GM23248 (cell line): ENCODE results near the gene MYH11. TPM values are rescaled to one million over a fixed set of nuclear protein-coding genes. Genes with fewer than 3 reads are reported as not detected.
"Not testable (repeated sequence)": the region's sequence is repeated elsewhere in the genome, so short reads cannot be mapped to it uniquely, and the experiment has no call there.

Source experiments
- DNase-seq: peaks from one replicate; pipeline ENCODE4 v3.0.0-alpha.2; 2015
- H2AFZ ChIP-seq: fragments of 200-600 bp; sonication (generic); 2 replicates; pipeline ENCODE4 v1.6.1; 2016; ENCODE audit warnings: antibody characterized with exemption
- H3F3A ChIP-seq: fragments of 200-600 bp; sonication (generic); 2 replicates; pipeline ENCODE4 v1.6.1; 2016; ENCODE audit warnings: mild to moderate bottlenecking, antibody characterized with exemption, mixed run types; ENCODE audit not compliant: insufficient read depth
- H3K27ac ChIP-seq: fragments of 200-600 bp; sonication (generic); 2 replicates; pipeline ENCODE4 v1.5.1; 2016; ENCODE audit warnings: mild to moderate bottlenecking
- H3K27me3 ChIP-seq: fragments of 200-600 bp; sonication (generic); replicated peaks from 2 replicates; pipeline ENCODE4 v1.6.1; 2016; ENCODE audit warnings: mild to moderate bottlenecking; ENCODE audit not compliant: insufficient read depth
- H3K36me3 ChIP-seq: fragments of 200-600 bp; sonication (generic); 2 replicates; pipeline ENCODE4 v1.6.1; 2016; ENCODE audit warnings: low read depth, mild to moderate bottlenecking
- H3K4me1 ChIP-seq: fragments of 200-600 bp; sonication (generic); 2 replicates; pipeline ENCODE4 v1.6.1; 2016; ENCODE audit warnings: mild to moderate bottlenecking; ENCODE audit not compliant: insufficient read depth
- H3K4me2 ChIP-seq: fragments of 200-600 bp; sonication (generic); one replicate; pipeline ENCODE4 v1.6.1; 2016; ENCODE audit warnings: mild to moderate bottlenecking; ENCODE audit not compliant: unreplicated experiment
- H3K4me3 ChIP-seq: fragments of 200-600 bp; sonication (generic); 2 replicates; pipeline ENCODE4 v1.5.1; 2016; ENCODE audit warnings: mild to moderate bottlenecking
- H3K79me2 ChIP-seq: fragments of 200-600 bp; sonication (generic); 2 replicates; pipeline ENCODE4 v1.6.1; 2016; ENCODE audit warnings: mild to moderate bottlenecking; ENCODE audit not compliant: insufficient read depth
- H3K9ac ChIP-seq: fragments of 200-600 bp; sonication (generic); 2 replicates; pipeline ENCODE4 v1.6.1; 2016; ENCODE audit warnings: mild to moderate bottlenecking
- H3K9me2 ChIP-seq: fragments of 200-600 bp; sonication (generic); 2 replicates; pipeline ENCODE4 v1.6.1; 2016; ENCODE audit warnings: mixed run types, mild to moderate bottlenecking, moderate library complexity; ENCODE audit not compliant: insufficient read depth
- H3K9me3 ChIP-seq: fragments of 200-600 bp; sonication (generic); one replicate; pipeline ENCODE4 v1.6.1; 2017; ENCODE audit warnings: low read depth
- H4K20me1 ChIP-seq: fragments of 200-600 bp; sonication (generic); 2 replicates; pipeline ENCODE4 v1.6.0; 2016; ENCODE audit not compliant: insufficient read depth
- EZH2 ChIP-seq: fragments of 200-600 bp; sonication (generic); IDR thresholded peaks from 2 replicates; pipeline ENCODE4 v1.6.1; 2018; ENCODE audit warnings: antibody characterized with exemption, mild to moderate bottlenecking; ENCODE audit not compliant: insufficient read depth, poor library complexity, severe bottlenecking
- EZH2phosphoT487 ChIP-seq: fragments of 200-600 bp; sonication (generic); IDR thresholded peaks from 2 replicates; pipeline ENCODE4 v1.6.1; 2018; ENCODE audit warnings: antibody characterized with exemption, moderate library complexity, mild to moderate bottlenecking, low read depth; ENCODE audit not compliant: insufficient read depth
- WGBS, 2 experiments: methylation state at CpG; one replicate each; pipeline ENCODE4 v1.1.6; 2015 to 2017; ENCODE audit warnings: low lambda C conversion rate in 2 of 2, low coverage in 1 of 2; ENCODE audit errors: missing lambda C conversion rate in 2 of 2; 5-methylcytosine and 5-hydroxymethylcytosine counted together
- in situ Hi-C: fragments of 300-500 bp; cut with MboI; formaldehyde crosslinking; loops from 2 replicates; pipeline ENCODE4 v1.15.0; 2020
- polyA plus RNA-seq: library from polyadenylated mRNA; unstranded; fragments of >200 nt; fragmentation: Nextera tagmentation; extraction: Ambion mirVana; gene quantifications from 2 replicates; pipeline ENCODE4 v1.2.1, GENCODE V29; 2016
- total RNA-seq: library from RNA; depleted of rRNA; stranded (reverse); fragments of >200 nt; shearing (Covaris generic); gene quantifications from 2 replicates; pipeline ENCODE4 v1.2.3, GENCODE V29; 2014

MYH11 gene
- total and polyA plus RNA-seq, 2 experiments from 2014 or later = 0.79 TPM; not detected in 1

GRCh38 chr16:15736529-15736928, 120.3 kb downstream of the MYH11 start:
- no peak overlapping the region for H3K4me3 ChIP-seq
- H3K9ac ChIP-seq = no peak overlapping the region
- no peaks in the 10 kb centered on the region for H3K36me3 ChIP-seq

GRCh38 chr16:15735610-15736009, 121.2 kb downstream of the MYH11 start:
- Histone ChIP-seq H3K27ac (no peak overlapping the region), H3K27me3 (no peaks in the 10 kb centered on the region), H3K9me2 (no peaks in the 10 kb centered on the region), H3K9ac (no peak overlapping the region), H3K4me1 (peaks cover 10% of the 10 kb centered on the region), H3K9me3 (no peaks in the 10 kb centered on the region), H3K4me3 (no peak overlapping the region), H4K20me1 (no peaks in the 10 kb centered on the region), H3K4me2 (no peak overlapping the region), H3F3A (peaks cover 4% of the 10 kb centered on the region; the same call in 1 of the 2 replicates), H3K79me2 (no peaks in the 10 kb centered on the region), H3K36me3 (no peaks in the 10 kb centered on the region), H2AFZ (no peak overlapping the region)
- no peak for TF ChIP-seq EZH2
- TF ChIP-seq EZH2phosphoT487 = no peak
- in situ Hi-C loops = no loop called here
- no peak for DNase-seq
- 91 to 92% methylated on average over 3 of the region's 3 CpGs for WGBS, 2 experiments

More at GRCh38 chr16:15736529-15736928, 120.3 kb downstream of the MYH11 start:
- Histone ChIP-seq H4K20me1 (no peaks in the 10 kb centered on the region), H3K79me2 (no peaks in the 10 kb centered on the region), H3K4me1 (peaks cover 10% of the 10 kb centered on the region), H3K9me2 (no peaks in the 10 kb centered on the region), H3K9me3 (no peaks in the 10 kb centered on the region), H3K27me3 (no peaks in the 10 kb centered on the region), H3K27ac (no peak overlapping the region), H3K4me2 (no peak overlapping the region), H3F3A (peaks cover 4% of the 10 kb centered on the region; the same call in 1 of the 2 replicates), H2AFZ (no peak overlapping the region)
- WGBS, 2 experiments = 82 to 84% methylated on average over 7 of the region's 7 CpGs
- no peak for TF ChIP-seq EZH2
- no peak for TF ChIP-seq EZH2phosphoT487
- DNase-seq = no peak
- in situ Hi-C loops = no loop called here

- no peak overlapping the region for H3K27ac ChIP-seq
- no peaks in the 10 kb centered on the region for H3K79me2 ChIP-seq
- WGBS, 2 experiments = 77 to 82% methylated on average over 6 of the region's 6 CpGs
- no peak overlapping the region for H2AFZ ChIP-seq
- H3K4me3 ChIP-seq = no peak overlapping the region
- no peak overlapping the region for H3K9ac ChIP-seq
- H3K36me3 ChIP-seq = no peaks in the 10 kb centered on the region
- H3K27me3 ChIP-seq = no peaks in the 10 kb centered on the region
- TF ChIP-seq EZH2 = no peak
- no peak for TF ChIP-seq EZH2phosphoT487
- H3K9me2 ChIP-seq = no peaks in the 10 kb centered on the region
- DNase-seq = peak; percentile 24
- no peak overlapping the region for H3K4me2 ChIP-seq
- H3K4me1 ChIP-seq = peaks cover 10% of the 10 kb centered on the region
- H3F3A ChIP-seq = peaks cover 4% of the 10 kb centered on the region; the same call in 1 of the 2 replicates
- H3K9me3 ChIP-seq = no peaks in the 10 kb centered on the region
- in situ Hi-C loops = no loop called here
- no peaks in the 10 kb centered on the region for H4K20me1 ChIP-seq
Measured at GRCh38 chr16:15732416-15732815, 124.4 kb downstream of the MYH11 start.

GRCh38 chr16:15729152-15729551, 127.7 kb downstream of the MYH11 start:
- Histone ChIP-seq H3K36me3 (no peaks in the 10 kb centered on the region), H3K27me3 (no peaks in the 10 kb centered on the region), H3K9me3 (no peaks in the 10 kb centered on the region), H2AFZ (no peak overlapping the region), H3K79me2 (no peaks in the 10 kb centered on the region), H3F3A (no peaks in the 10 kb centered on the region), H3K4me1 (peaks cover 7% of the 10 kb centered on the region), H4K20me1 (no peaks in the 10 kb centered on the region), H3K9me2 (no peaks in the 10 kb centered on the region), H3K4me2 (no peak overlapping the region), H3K4me3 (no peak overlapping the region), H3K27ac (no peak overlapping the region), H3K9ac (no peak overlapping the region)
- WGBS, 2 experiments = 96 to 98% methylated on average over 7 of the region's 7 CpGs
- in situ Hi-C loops = no loop called here
- no peak for DNase-seq
- TF ChIP-seq EZH2 (no peak), EZH2phosphoT487 (no peak)

- H2AFZ ChIP-seq, H4K20me1 ChIP-seq, H3K4me2 ChIP-seq, DNase-seq, H3K36me3 ChIP-seq, H3K79me2 ChIP-seq, H3K27ac ChIP-seq, H3K27me3 ChIP-seq, H3K9me2 ChIP-seq, H3K9me3 ChIP-seq, H3K4me1 ChIP-seq, H3F3A ChIP-seq, H3K4me3 ChIP-seq, in situ Hi-C loops, H3K9ac ChIP-seq: not testable (repeated sequence)
- 95 to 97% methylated on average over 5 of the region's 5 CpGs for WGBS, 2 experiments
Measured at GRCh38 chr16:15727697-15728096, 129.1 kb downstream of the MYH11 start.
